Measurements from ENCODE around the gene SPATA6. TPM values are rescaled to one million over a fixed set of nuclear protein-coding genes. Genes with fewer than 3 reads are reported as not detected.

The SPATA6 gene
- total RNA-seq, 2 donors from 2014 or later, result 12.2 to 23.2 TPM

- H3K36me3 ChIP-seq, result no peaks in the 10 kb centered on the region
Observed at GRCh38 chr1:48266576-48266975, 205.4 kb downstream of the SPATA6 start.

GRCh38 chr1:48263041-48263440, 209.0 kb downstream of the SPATA6 start:
- no peaks in the 10 kb centered on the region for H3K36me3 ChIP-seq
- DNase-seq (ENCODE audit: low spot score), result no peak
- H3K4me3 ChIP-seq, result no peak overlapping the region
- WGBS, result 24% methylated on average over 1 of the region's 1 CpG
- H3K4me1 ChIP-seq (replicated peaks), result no peaks in the 10 kb centered on the region
- no peaks in the 10 kb centered on the region for H3K27me3 ChIP-seq (replicated peaks; ENCODE audit: insufficient read depth)
- no peak for TF ChIP-seq POLR2AphosphoS5 (IDR thresholded peaks at IDR 0.05)
- TF ChIP-seq CTCF (IDR thresholded peaks at IDR 0.05), result no peak
- TF ChIP-seq POLR2A (IDR thresholded peaks at IDR 0.05), result no peak
- H3K27ac ChIP-seq, result no peak overlapping the region
- intact Hi-C loops (cut with DNase I), result no loop called here
- no peaks in the 10 kb centered on the region for H3K9me3 ChIP-seq

More at GRCh38 chr1:48266576-48266975, 205.4 kb downstream of the SPATA6 start:
- Histone ChIP-seq H3K27me3 (replicated peaks; ENCODE audit: insufficient read depth) (no peaks in the 10 kb centered on the region), H3K27ac (no peak overlapping the region), H3K4me1 (replicated peaks) (no peaks in the 10 kb centered on the region), H3K9me3 (no peaks in the 10 kb centered on the region), H3K4me3 (no peak overlapping the region)
- no peak for DNase-seq (ENCODE audit: low spot score)
- WGBS, result 81% methylated on average over 2 of the region's 2 CpGs
- no peak for TF ChIP-seq POLR2AphosphoS5 (IDR thresholded peaks at IDR 0.05)
- TF ChIP-seq POLR2A (IDR thresholded peaks at IDR 0.05), result no peak
- TF ChIP-seq CTCF (IDR thresholded peaks at IDR 0.05), result no peak
- intact Hi-C loops (cut with DNase I), result no loop called here

GRCh38 chr1:48261881-48262400, 210.1 kb downstream of the SPATA6 start:
- TF ChIP-seq CTCF (IDR thresholded peaks at IDR 0.05), result no peak
- no peak for TF ChIP-seq POLR2A (IDR thresholded peaks at IDR 0.05)
- no peak for TF ChIP-seq POLR2AphosphoS5 (IDR thresholded peaks at IDR 0.05)
- Histone ChIP-seq H3K9me3 (no peaks in the 10 kb centered on the region), H3K4me1 (replicated peaks) (no peaks in the 10 kb centered on the region), H3K4me3 (no peak overlapping the region), H3K36me3 (no peaks in the 10 kb centered on the region), H3K27me3 (replicated peaks; ENCODE audit: insufficient read depth) (no peaks in the 10 kb centered on the region), H3K27ac (no peak overlapping the region)
- DNase-seq (ENCODE audit: low spot score), result no peak
- intact Hi-C loops (cut with DNase I), result no loop called here

GRCh38 chr1:48258106-48258505, 213.9 kb downstream of the SPATA6 start:
- no peak for TF ChIP-seq POLR2AphosphoS5 (IDR thresholded peaks at IDR 0.05)
- TF ChIP-seq CTCF (IDR thresholded peaks at IDR 0.05), result no peak
- TF ChIP-seq POLR2A (IDR thresholded peaks at IDR 0.05), result no peak
- H3K9me3 ChIP-seq, result no peaks in the 10 kb centered on the region
- 100% methylated on average over 1 of the region's 1 CpG for WGBS
- intact Hi-C loops (cut with DNase I), result no loop called here
- H3K36me3 ChIP-seq, result no peaks in the 10 kb centered on the region
- H3K27me3 ChIP-seq (replicated peaks; ENCODE audit: insufficient read depth), result no peaks in the 10 kb centered on the region
- H3K4me1 ChIP-seq (replicated peaks), result no peaks in the 10 kb centered on the region
- no peak overlapping the region for H3K4me3 ChIP-seq
- DNase-seq (ENCODE audit: low spot score), result no peak
- H3K27ac ChIP-seq, result no peak overlapping the region

GRCh38 chr1:48254254-48254653, 217.8 kb downstream of the SPATA6 start:
- no peaks in the 10 kb centered on the region for H3K36me3 ChIP-seq
- no peak overlapping the region for H3K27ac ChIP-seq
- no peaks in the 10 kb centered on the region for H3K27me3 ChIP-seq (replicated peaks; ENCODE audit: insufficient read depth)
- intact Hi-C loops (cut with DNase I), result no loop called here
- no peaks in the 10 kb centered on the region for H3K9me3 ChIP-seq
- DNase-seq (ENCODE audit: low spot score), result no peak
- TF ChIP-seq POLR2AphosphoS5 (IDR thresholded peaks at IDR 0.05), result no peak
- no peak for TF ChIP-seq POLR2A (IDR thresholded peaks at IDR 0.05)
- no peak for TF ChIP-seq CTCF (IDR thresholded peaks at IDR 0.05)
- H3K4me1 ChIP-seq (replicated peaks), result no peaks in the 10 kb centered on the region
- no peak overlapping the region for H3K4me3 ChIP-seq
- 95% methylated on average over 1 of the region's 1 CpG for WGBS
